Mesenchymal stem cell (in vitro differentiated cells and primary cell): ENCODE measurements around the gene TMEFF1.

Experiments used
- DNase-seq: peaks from one replicate; pipeline ENCODE4 v3.0.0-alpha.2; 2013
- H2AFZ ChIP-seq: one replicate; pipeline ENCODE4 v1.6.1; 2013; ENCODE audit warnings: low read depth, mild to moderate bottlenecking, control low read depth, inconsistent platforms, low read length, moderate library complexity
- H2AK5ac ChIP-seq: 2 replicates; pipeline ENCODE4 v1.6.1; 2013; ENCODE audit warnings: low read length, moderate library complexity, mild to moderate bottlenecking, inconsistent platforms; ENCODE audit not compliant: severe bottlenecking
- H2BK120ac ChIP-seq: one replicate; pipeline ENCODE4 v1.6.1; 2013; ENCODE audit warnings: low read depth, mild to moderate bottlenecking, inconsistent platforms, low read length, moderate library complexity
- H2BK12ac ChIP-seq, 2 experiments: one replicate each; pipeline ENCODE4 v1.6.1; 2013; ENCODE audit warnings: inconsistent platforms in 2 of 2, low read length in 2 of 2, mild to moderate bottlenecking in 2 of 2, moderate library complexity in 2 of 2, control low read depth in 1 of 2
- H2BK15ac ChIP-seq: one replicate; pipeline ENCODE4 v1.6.1; 2013; ENCODE audit warnings: mild to moderate bottlenecking, low read depth, inconsistent platforms; ENCODE audit not compliant: poor library complexity, severe bottlenecking
- H2BK5ac ChIP-seq: 2 replicates; pipeline ENCODE4 v1.6.1; 2013; ENCODE audit warnings: low read depth, mild to moderate bottlenecking, low read length, control low read depth, inconsistent platforms; ENCODE audit not compliant: poor library complexity, severe bottlenecking
- H3K14ac ChIP-seq, 2 experiments: one replicate each; pipeline ENCODE4 v1.6.1; 2013; ENCODE audit warnings: inconsistent platforms in 2 of 2, low read length in 2 of 2, control low read depth in 1 of 2, mild to moderate bottlenecking in 1 of 2, moderate library complexity in 1 of 2
- H3K18ac ChIP-seq, 2 experiments: one replicate each; pipeline ENCODE4 v1.6.1; 2013; ENCODE audit warnings: inconsistent platforms in 2 of 2, low read length in 2 of 2, control low read depth in 1 of 2, low read depth in 1 of 2, mild to moderate bottlenecking in 1 of 2
- H3K23ac ChIP-seq, 2 experiments: one replicate each; pipeline ENCODE4 v1.6.1; 2013; ENCODE audit warnings: inconsistent platforms in 2 of 2, low read length in 2 of 2, mild to moderate bottlenecking in 2 of 2, moderate library complexity in 2 of 2, control low read depth in 1 of 2
- H3K27ac ChIP-seq: 2 replicates; pipeline ENCODE4 v1.5.1; 2013; ENCODE audit warnings: mild to moderate bottlenecking, moderate library complexity, low read length, control low read depth, inconsistent platforms; ENCODE audit not compliant: poor library complexity, severe bottlenecking
- H3K27me3 ChIP-seq, 2 experiments: 2 replicates each; pipeline versions ENCODE4 v1.6.1 to v1.7.0; 2013; ENCODE audit warnings: low read length in 2 of 2, mild to moderate bottlenecking in 2 of 2, moderate library complexity in 2 of 2, control low read depth in 1 of 2, inconsistent platforms in 1 of 2; ENCODE audit not compliant: control insufficient read depth in 1 of 2, insufficient read depth in 1 of 2
- H3K36me3 ChIP-seq, 2 experiments: 2 replicates each; pipeline versions ENCODE4 v1.6.1 to v1.7.0; 2013; ENCODE audit warnings: low read length in 2 of 2, control low read depth in 1 of 2, inconsistent platforms in 1 of 2, low read depth in 1 of 2, mild to moderate bottlenecking in 1 of 2; ENCODE audit not compliant: insufficient read depth in 2 of 2, control insufficient read depth in 1 of 2
- H3K4ac ChIP-seq, 2 experiments: one replicate each; pipeline ENCODE4 v1.6.1; 2013; ENCODE audit warnings: inconsistent platforms in 2 of 2, low read length in 2 of 2, mild to moderate bottlenecking in 2 of 2, moderate library complexity in 2 of 2, control low read depth in 1 of 2, low read depth in 1 of 2
- H3K4me1 ChIP-seq: 2 replicates; pipeline ENCODE4 v1.6.1; 2013; ENCODE audit warnings: low read depth, low read length, control low read depth; ENCODE audit not compliant: control insufficient read depth, insufficient read depth
- H3K4me2 ChIP-seq: 2 replicates; pipeline ENCODE4 v1.6.1; 2013; ENCODE audit warnings: low read length, mild to moderate bottlenecking, inconsistent platforms; ENCODE audit not compliant: poor library complexity, severe bottlenecking
- H3K4me3 ChIP-seq, 2 experiments: 2 replicates each; pipeline versions ENCODE4 v1.5.1 to v1.7.0; 2013; ENCODE audit warnings: low read length in 2 of 2, mild to moderate bottlenecking in 2 of 2, control low read depth in 1 of 2, low read depth in 1 of 2; ENCODE audit not compliant: insufficient read depth in 1 of 2
- H3K79me1 ChIP-seq: replicated peaks from 2 replicates; pipeline ENCODE4 v1.6.1; 2013; ENCODE audit warnings: mild to moderate bottlenecking, control low read depth, low read length, inconsistent platforms; ENCODE audit not compliant: poor library complexity, severe bottlenecking
- H3K9ac ChIP-seq: 2 replicates; pipeline ENCODE4 v1.7.0; 2013; ENCODE audit warnings: mild to moderate bottlenecking, low read length, moderate library complexity
- H3K9me3 ChIP-seq: 2 replicates; pipeline ENCODE4 v1.7.0; 2013; ENCODE audit warnings: mild to moderate bottlenecking, low read length; ENCODE audit not compliant: control insufficient read depth
- H4K8ac ChIP-seq: one replicate; pipeline ENCODE4 v1.6.1; 2013; ENCODE audit warnings: inconsistent platforms, mild to moderate bottlenecking, low read length, moderate library complexity
- H4K91ac ChIP-seq: one replicate; pipeline ENCODE4 v1.6.1; 2013; ENCODE audit warnings: mild to moderate bottlenecking, low read length, inconsistent platforms
- WGBS: methylation state at CpG from one replicate; pipeline ENCODE4 v1.1.7; 2013; ENCODE audit warnings: mixed read lengths; 5-methylcytosine and 5-hydroxymethylcytosine counted together

TMEFF1 gene

DNA sequence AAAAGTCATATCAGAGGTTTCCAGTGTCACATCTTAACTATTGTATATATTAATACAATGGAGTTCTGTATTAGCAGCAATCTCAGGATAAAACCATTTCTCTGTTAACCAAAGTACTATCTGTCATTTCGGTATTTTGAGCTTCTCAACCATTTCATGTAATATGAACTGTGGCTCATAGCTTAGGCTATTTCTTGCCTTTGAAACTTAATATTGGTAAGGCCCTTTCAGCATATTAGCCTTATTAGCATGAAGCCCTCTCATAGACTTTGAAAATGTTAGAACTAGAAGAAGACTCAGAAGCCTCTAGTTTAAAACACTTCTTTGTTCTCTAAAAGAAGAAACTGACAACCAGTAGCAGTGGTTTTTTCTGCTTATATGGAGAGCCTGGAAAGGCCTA is 105.7 kb downstream of the TMEFF1 start:
- Histone ChIP-seq H3K27ac (no peak overlapping the region), H2AFZ (no peak overlapping the region), H3K9ac (no peak overlapping the region), H4K91ac (no peak overlapping the region), H3K36me3 (no peaks in the 10 kb centered on the region), H4K8ac (no peak overlapping the region), H2BK5ac (no peak overlapping the region), H2BK12ac (no peak overlapping the region), H2BK120ac (no peak overlapping the region), H3K18ac (no peak overlapping the region), H2AK5ac (no peak overlapping the region), H3K4me2 (no peak overlapping the region), H3K23ac (no peak overlapping the region), H3K4ac (no peak overlapping the region), H3K9me3 (no peaks in the 10 kb centered on the region), H2BK15ac (no peak overlapping the region), H3K4me1 (peaks cover 2% of the 10 kb centered on the region), H3K4me3 (no peak overlapping the region), H3K79me1 (no peaks in the 10 kb centered on the region), H3K27me3 (no peaks in the 10 kb centered on the region), H3K14ac (no peak overlapping the region)
- no CpG with 5 or more reads among the region's 1 CpG for WGBS
- DNase-seq = no peak

DNA sequence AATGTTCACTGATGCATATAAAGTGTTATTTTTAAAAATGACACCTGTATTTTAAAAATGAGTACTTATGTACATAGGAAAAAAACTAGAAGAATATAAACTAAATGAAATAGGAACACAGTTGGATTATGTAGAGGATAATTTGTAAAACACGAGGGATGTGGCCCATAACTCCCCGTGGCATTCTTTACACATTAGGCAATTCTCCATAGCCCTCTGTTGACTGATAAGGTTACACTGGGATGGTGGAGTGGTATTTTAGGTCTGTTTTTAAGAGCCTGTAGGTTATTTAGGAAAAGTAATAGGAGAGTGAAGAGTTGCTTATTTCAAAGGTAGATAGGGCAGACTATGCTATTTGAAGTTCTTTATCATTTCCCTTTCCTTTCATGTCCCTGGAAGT is 106.7 kb downstream of the TMEFF1 start:
- WGBS = 95% methylated on average over 2 of the region's 2 CpGs

DNA sequence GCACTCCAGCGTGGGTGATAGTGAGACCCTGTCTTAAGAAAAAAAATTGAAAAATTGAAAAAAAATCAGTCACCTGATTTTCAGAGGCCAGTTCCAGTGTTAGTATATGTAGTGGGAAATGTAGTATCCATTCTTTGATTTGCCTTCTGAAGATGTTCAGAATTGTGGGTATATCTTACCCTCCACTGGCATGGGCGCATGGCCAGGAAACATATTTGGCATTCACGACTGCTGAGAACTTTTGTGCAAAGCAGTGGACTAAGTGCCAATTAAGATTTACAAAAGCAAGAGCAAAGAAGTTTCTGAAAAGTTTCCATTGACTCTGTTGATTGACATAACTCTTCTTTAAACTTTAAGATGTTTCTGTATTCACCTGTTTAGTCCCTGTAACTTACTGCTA is 107.3 kb downstream of the TMEFF1 start:
- Histone ChIP-seq H3K18ac (no peak overlapping the region), H3K4me3 (no peak overlapping the region), H3K79me1 (no peaks in the 10 kb centered on the region), H2BK15ac (no peak overlapping the region), H2BK120ac (no peak overlapping the region), H3K23ac (no peak overlapping the region), H3K9ac (no peak overlapping the region), H3K27ac (no peak overlapping the region), H2BK5ac (no peak overlapping the region), H4K91ac (no peak overlapping the region), H3K4me1 (peaks cover 2% of the 10 kb centered on the region), H3K27me3 (no peaks in the 10 kb centered on the region), H2AK5ac (no peak overlapping the region), H2AFZ (no peak overlapping the region), H4K8ac (no peak overlapping the region), H3K4me2 (no peak overlapping the region), H2BK12ac (no peak overlapping the region), H3K4ac (no peak overlapping the region), H3K9me3 (no peaks in the 10 kb centered on the region), H3K36me3 (peaks cover 0 to 7% of the 10 kb centered on the region in 2 experiments), H3K14ac (no peak overlapping the region)
- DNase-seq = no peak
- WGBS = 89% methylated on average over 3 of the region's 3 CpGs

More for the DNA sequence above, 106.7 kb downstream of the TMEFF1 start:
- peaks cover 0 to 7% of the 10 kb centered on the region in 2 experiments for H3K36me3 ChIP-seq
- no peak overlapping the region for H3K23ac ChIP-seq
- DNase-seq = no peak
- H3K4ac ChIP-seq = no peak overlapping the region
- H3K4me1 ChIP-seq = peaks cover 2% of the 10 kb centered on the region
- H2BK15ac ChIP-seq = no peak overlapping the region
- H3K18ac ChIP-seq = no peak overlapping the region
- H2AK5ac ChIP-seq = no peak overlapping the region
- H3K14ac ChIP-seq = no peak overlapping the region
- H3K27ac ChIP-seq = no peak overlapping the region
- H2BK5ac ChIP-seq = no peak overlapping the region
- H2BK12ac ChIP-seq = no peak overlapping the region
- H3K4me2 ChIP-seq = no peak overlapping the region
- no peak overlapping the region for H3K4me3 ChIP-seq
- no peak overlapping the region for H3K9ac ChIP-seq
- H4K91ac ChIP-seq = no peak overlapping the region
- H3K9me3 ChIP-seq = no peaks in the 10 kb centered on the region
- no peaks in the 10 kb centered on the region for H3K27me3 ChIP-seq
- no peak overlapping the region for H2AFZ ChIP-seq
- no peak overlapping the region for H4K8ac ChIP-seq
- no peak overlapping the region for H2BK120ac ChIP-seq
- H3K79me1 ChIP-seq = no peaks in the 10 kb centered on the region

DNA sequence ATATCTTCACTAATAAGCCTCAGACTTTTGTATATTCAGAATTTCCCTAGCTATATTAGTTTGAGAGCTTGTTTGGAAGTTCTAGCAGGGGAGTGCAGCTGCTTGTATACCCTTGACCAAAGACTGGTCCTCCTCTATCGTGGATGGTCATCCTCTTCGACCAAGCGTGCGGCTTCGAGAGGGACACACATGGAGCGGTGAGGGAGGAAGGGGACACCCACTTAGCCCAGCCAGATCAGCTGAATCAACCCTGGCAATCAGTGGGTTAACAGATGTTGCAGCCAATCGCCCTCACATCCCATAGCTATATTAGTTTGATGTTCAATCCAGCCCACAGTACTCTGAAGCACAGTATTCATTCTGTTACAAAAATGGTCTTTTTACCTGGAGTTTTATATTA is 108.1 kb downstream of the TMEFF1 start:
- no peak overlapping the region for H2AFZ ChIP-seq
- no peak overlapping the region for H2AK5ac ChIP-seq
- H3K79me1 ChIP-seq = no peaks in the 10 kb centered on the region
- H3K18ac ChIP-seq = no peak overlapping the region
- no peak overlapping the region for H2BK5ac ChIP-seq
- H3K23ac ChIP-seq = no peak overlapping the region
- no peaks in the 10 kb centered on the region for H3K9me3 ChIP-seq
- H3K9ac ChIP-seq = no peak overlapping the region
- H3K4me1 ChIP-seq = peaks cover 2% of the 10 kb centered on the region
- no peak overlapping the region for H4K8ac ChIP-seq
- no peak overlapping the region for H2BK120ac ChIP-seq
- no peak overlapping the region for H3K4me3 ChIP-seq
- no peak overlapping the region for H2BK15ac ChIP-seq
- no peak overlapping the region for H3K4me2 ChIP-seq
- no peak overlapping the region for H2BK12ac ChIP-seq
- DNase-seq = no peak
- no peak overlapping the region for H3K27ac ChIP-seq
- H4K91ac ChIP-seq = no peak overlapping the region
- 96% methylated on average over 6 of the region's 7 CpGs for WGBS
- no peaks in the 10 kb centered on the region for H3K27me3 ChIP-seq
- no peak overlapping the region for H3K4ac ChIP-seq
- peaks cover 2 to 14% of the 10 kb centered on the region in 2 experiments for H3K36me3 ChIP-seq
- no peak overlapping the region for H3K14ac ChIP-seq
